GM11168 (cell line): Measurements from ENCODE around the gene DDX20.

Source experiments
- in situ Hi-C: fragments of 300-500 bp; cut with MboI; formaldehyde crosslinking; loops from one replicate; pipeline ENCODE4 v1.12.0; 2022; ENCODE audit warnings: low sequenced_read_pairs; ENCODE audit not compliant: unreplicated experiment

Gene DDX20

DNA sequence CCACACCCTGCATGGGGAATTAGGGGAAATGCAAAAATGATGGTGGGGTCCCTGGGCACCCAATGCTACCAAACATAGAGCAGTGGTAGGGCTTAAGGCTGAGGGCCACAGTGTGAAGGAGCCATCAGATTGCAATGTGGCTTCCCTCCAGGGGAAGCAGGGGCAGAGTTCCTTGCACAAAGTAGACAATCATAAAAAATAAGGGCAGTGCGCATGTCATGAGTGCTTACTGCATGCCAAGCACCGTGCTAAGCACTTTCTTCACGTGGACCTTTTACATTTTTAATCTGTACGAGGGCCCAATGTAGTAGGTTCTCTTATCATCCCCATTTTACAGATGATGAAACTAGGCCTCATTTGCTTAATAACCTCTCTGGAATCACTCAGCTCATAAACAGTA, 56.6 kb downstream of the DDX20 start:
- in situ Hi-C loops: no loop called here

DNA sequence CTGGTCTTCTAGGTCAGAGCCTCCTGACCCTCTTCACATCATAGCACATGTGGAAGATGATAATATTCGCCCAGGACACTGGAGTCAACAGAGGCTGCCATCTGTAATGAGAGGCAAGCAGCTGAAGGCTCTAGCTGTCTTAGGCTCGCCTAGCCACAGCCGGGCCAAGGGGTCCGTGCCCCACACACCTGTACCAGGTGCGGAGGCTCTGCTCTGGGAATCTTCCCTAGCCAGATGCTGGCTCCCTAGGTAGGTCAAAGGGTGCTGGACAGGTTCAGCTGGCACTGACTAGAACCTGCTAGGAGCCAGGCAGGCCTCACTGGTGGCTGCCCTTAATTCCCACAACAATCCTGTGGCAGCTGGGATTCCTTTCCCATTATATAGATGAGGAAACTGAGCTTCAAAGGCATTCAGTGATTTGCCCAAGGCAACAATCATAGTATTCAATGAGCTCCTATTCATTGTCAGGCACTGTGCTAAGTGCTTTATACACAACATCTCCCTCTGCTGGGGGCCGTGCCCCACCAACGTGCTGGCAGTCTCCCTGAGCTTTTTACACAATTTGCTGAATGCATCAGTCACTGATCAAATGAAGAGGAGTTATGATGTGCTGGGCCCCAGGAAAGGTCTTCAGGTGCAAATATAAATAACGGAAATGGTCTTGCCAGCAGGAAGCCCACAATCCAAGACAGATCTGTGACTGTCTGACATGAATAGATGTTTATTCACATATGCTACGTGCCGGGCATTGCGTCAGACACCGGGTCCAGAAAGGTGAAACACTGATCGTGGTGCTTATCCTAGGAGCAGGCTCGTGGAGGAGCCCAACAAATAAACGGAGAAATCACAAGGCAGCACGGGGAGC, 58.0 kb downstream of the DDX20 start:
- in situ Hi-C loops: no loop called here

DNA sequence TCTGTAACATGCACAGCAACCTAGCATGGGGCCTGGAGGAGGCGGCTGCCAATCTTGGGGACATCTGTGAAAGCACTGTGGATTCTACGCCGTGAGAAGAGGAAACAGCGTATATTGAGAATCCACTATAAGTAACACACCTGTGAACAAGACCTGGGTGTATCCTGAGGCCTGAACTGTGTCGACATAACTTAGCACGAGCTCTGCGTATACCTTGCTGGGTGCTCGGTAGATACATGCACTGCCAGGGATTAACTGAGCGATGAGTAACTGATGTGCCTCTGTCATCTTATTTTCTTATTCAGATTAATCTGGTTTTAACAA, 58.6 kb downstream of the DDX20 start:
- in situ Hi-C loops: no loop called here

DNA sequence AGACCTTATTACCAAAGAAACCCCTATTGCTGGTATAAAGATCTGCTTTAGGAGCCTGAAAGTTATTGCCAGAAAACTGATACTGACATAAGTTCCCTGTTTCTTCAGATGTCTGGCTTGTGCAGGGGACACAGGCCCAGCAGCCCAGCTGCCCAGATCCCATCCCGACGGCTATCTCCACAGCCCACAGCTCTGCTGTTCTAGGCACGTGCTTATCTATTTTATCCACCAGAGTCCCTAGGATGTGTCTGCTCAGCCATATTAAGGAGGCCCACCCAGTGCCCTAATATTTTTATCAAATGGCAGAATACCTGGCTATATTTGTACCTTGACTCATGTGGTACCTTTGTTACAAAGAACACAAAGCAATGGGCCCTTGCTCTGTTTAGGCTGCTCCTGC, 58.9 kb downstream of the DDX20 start:
- in situ Hi-C loops: no loop called here
